Measurements from ENCODE around the gene SYDE1. TPM values are rescaled to one million over a fixed set of nuclear protein-coding genes. Genes with fewer than 3 reads are reported as not detected.

Gene SYDE1
- total and polyA plus RNA-seq, 4 experiments from 2014 or later = not detected

DNA sequence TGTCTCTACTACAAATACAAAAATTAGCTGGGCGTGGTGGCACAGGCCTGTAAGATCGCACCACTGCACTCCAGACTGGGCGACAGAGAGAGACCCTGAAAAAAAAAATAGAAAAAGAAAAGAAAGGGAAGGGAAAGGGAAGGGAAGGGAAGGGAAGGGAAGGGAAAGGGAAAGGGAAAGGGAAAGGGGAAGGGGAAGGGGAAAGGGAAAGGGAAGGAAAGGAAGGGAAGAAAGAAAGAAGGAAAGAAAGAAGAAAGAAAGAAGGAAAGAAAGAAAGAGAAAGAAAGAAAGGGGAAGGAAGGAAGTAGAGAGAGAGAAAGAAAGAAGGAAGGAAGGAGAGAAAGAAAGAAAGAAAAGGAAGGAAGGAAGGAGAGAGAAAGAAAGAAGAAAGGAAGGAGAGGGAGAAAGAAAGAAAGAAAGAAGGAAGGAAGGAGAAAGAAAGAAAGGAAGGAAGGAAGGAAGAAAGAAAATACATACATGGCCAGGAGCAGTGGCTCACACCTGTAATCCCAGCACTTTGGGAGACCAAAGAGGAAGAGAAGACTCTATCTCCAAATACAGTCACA, 8.1 kb upstream of the SYDE1 start:
- Mint-ChIP-seq H3K9me3 (peaks cover under 1 to 21% (median 14%) of the 10 kb centered on the region in 8 donors), H3K4me1 (no peaks in the 10 kb centered on the region), H3K4me3 (no peak overlapping the region), H3K27ac (peak overlapping the region in 1 of 7 donors; percentile 72), H3K27me3 (peaks cover 6 to 11% of the 10 kb centered on the region in 2 donors), H3K36me3 (peaks cover 1 to 3% of the 10 kb centered on the region in 2 donors)
- Histone ChIP-seq H3K4me3 (ENCODE audit: low read length in 2 of 2) (no peak overlapping the region), H3K27ac (ENCODE audit: low read depth, low read length) (no peak overlapping the region), H3K9me3 (ENCODE audit: control insufficient read depth in 1 of 2, low read length in 2 of 2) (peaks cover 0 to 5% of the 10 kb centered on the region in 2 donors), H3K4me1 (ENCODE audit: insufficient read depth, low read length) (no peaks in the 10 kb centered on the region), H3K36me3 (ENCODE audit: insufficient read depth, low read length) (no peaks in the 10 kb centered on the region), H3K27me3 (ENCODE audit: insufficient read depth, low read length) (no peaks in the 10 kb centered on the region)
- ChIA-PET POLR2A (ENCODE audit: partially characterized antibody) (no interaction called here), CTCF (ENCODE audit: partially characterized antibody) (interaction anchor here (1.0 to 6.6 kb wide), 3 partner anchors 9 to 51 kb away, joined by 3 to 74 read pairs (median 3); no protein-coding TSS in a partner anchor)
- DNase-seq = no peak
- intact Hi-C loops (cut with micrococcal nuclease) = loop anchor here (2.0 kb wide), 1 partner anchor 34 kb away; no protein-coding TSS in a partner anchor

DNA sequence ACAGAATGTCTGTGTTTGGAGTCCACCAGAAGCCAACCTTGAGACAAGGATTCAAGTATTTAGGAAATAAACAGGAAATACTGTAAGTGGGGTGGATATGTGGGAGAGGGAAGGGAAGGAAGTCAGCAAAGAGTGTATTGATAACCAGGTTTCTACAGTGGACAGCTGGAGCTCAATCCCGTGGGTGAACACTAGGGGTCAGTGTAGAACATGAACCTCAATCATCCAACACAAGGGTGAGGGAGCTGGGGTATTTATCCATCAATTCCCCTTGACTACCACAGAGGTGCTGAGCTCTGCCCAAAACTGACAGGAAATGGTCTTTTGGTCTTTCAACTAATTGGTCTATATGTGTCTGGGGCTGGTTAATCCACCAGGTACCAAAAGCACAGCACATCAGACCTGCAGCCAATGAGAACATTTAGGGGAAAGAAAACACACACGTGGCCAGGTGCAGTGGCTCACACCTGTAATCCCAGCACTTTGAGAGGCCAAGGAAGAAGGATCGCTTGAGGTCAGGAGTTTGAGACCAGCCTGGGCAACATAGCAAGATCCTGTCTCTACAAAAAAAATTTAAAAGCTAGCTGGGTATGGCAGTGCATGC, 5.6 kb upstream of the SYDE1 start:
- CTCF ChIA-PET (ENCODE audit: partially characterized antibody) = interaction anchor here (0.6 to 6.6 kb wide), 15 partner anchors 9 to 454 kb away, joined by 3 to 74 read pairs (median 3); no protein-coding TSS in a partner anchor
- POLR2A ChIA-PET (ENCODE audit: partially characterized antibody) = no interaction called here

DNA sequence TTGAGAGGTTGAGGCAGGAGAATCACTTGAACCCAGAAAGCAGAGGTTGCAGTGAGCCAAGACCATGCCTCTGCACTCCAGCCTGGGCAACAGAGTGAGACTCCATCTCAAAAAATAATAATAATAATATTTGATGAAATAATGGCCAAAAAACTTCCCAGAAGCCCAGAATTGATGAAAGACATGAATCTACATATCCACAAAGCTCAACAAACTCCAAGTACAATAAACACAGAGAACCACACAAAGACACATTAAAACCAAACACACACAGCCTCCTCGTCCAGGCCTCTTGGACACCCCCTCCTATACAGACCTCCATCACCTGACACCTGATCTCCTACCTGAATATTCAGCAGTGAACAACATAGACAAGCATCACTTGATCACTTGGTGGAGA, 3.2 kb upstream of the SYDE1 start:
- Histone ChIP-seq H3K27me3 (ENCODE audit: insufficient read depth, low read length) (peaks cover 5% of the 10 kb centered on the region), H3K36me3 (ENCODE audit: insufficient read depth, low read length) (no peaks in the 10 kb centered on the region), H3K4me3 (ENCODE audit: low read length in 2 of 2) (no peak overlapping the region), H3K4me1 (ENCODE audit: insufficient read depth, low read length) (peaks cover 6% of the 10 kb centered on the region), H3K27ac (ENCODE audit: low read depth, low read length) (no peak overlapping the region), H3K9me3 (ENCODE audit: control insufficient read depth in 1 of 2, low read length in 2 of 2) (peaks cover 0 to 5% of the 10 kb centered on the region in 2 donors)
- H3K4me3 Mint-ChIP-seq = no peak overlapping the region
- peaks cover 8 to 12% of the 10 kb centered on the region in 2 donors for H3K36me3 Mint-ChIP-seq
- peaks cover 3 to 12% (median 8%) of the 10 kb centered on the region in 4 donors for H3K4me1 Mint-ChIP-seq
- intact Hi-C loops (cut with micrococcal nuclease) = no loop called here
- peaks cover 5 to 32% (median 22%) of the 10 kb centered on the region in 8 donors for H3K9me3 Mint-ChIP-seq
- POLR2A ChIA-PET (ENCODE audit: partially characterized antibody) = no interaction called here
- peaks cover 15 to 25% of the 10 kb centered on the region in 2 donors for H3K27me3 Mint-ChIP-seq
- DNase-seq = no peak
- CTCF ChIA-PET (ENCODE audit: partially characterized antibody) = interaction anchor here (6.6 kb wide), 1 partner anchor 47 kb away, joined by 74 read pairs; no protein-coding TSS in a partner anchor
- no peak overlapping the region for H3K27ac Mint-ChIP-seq

More for the DNA sequence above, 5.6 kb upstream of the SYDE1 start:
- no peaks in the 10 kb centered on the region for H3K4me1 ChIP-seq (ENCODE audit: insufficient read depth, low read length)
- H3K27ac ChIP-seq (ENCODE audit: low read depth, low read length) = no peak overlapping the region
- no peaks in the 10 kb centered on the region for H3K36me3 ChIP-seq (ENCODE audit: insufficient read depth, low read length)
- Mint-ChIP-seq H3K36me3 (peaks cover 8 to 12% of the 10 kb centered on the region in 2 donors), H3K4me3 (peak overlapping the region in 1 of 8 donors; percentile 15), H3K27me3 (peaks cover 14 to 20% of the 10 kb centered on the region in 2 donors), H3K9me3 (peaks cover 5 to 32% (median 22%) of the 10 kb centered on the region in 8 donors), H3K27ac (no peak overlapping the region), H3K4me1 (peaks cover under 1 to 7% (median 2%) of the 10 kb centered on the region in 4 donors)
- intact Hi-C loops (cut with micrococcal nuclease) = loop anchor here (1.0 kb wide), 1 partner anchor 49 kb away; no protein-coding TSS in a partner anchor
- H3K4me3 ChIP-seq (ENCODE audit: low read length in 2 of 2) = no peak overlapping the region
- DNase-seq = peak in 4 of 5 donors; percentile 35 to 44 (median 40)
- peaks cover 0 to 5% of the 10 kb centered on the region in 2 donors for H3K9me3 ChIP-seq (ENCODE audit: control insufficient read depth in 1 of 2, low read length in 2 of 2)
- H3K27me3 ChIP-seq (ENCODE audit: insufficient read depth, low read length) = no peaks in the 10 kb centered on the region

- Mint-ChIP-seq H3K27ac (no peak overlapping the region), H3K36me3 (peaks cover 8 to 12% of the 10 kb centered on the region in 2 donors), H3K27me3 (peaks cover 15 to 25% of the 10 kb centered on the region in 2 donors), H3K4me3 (no peak overlapping the region), H3K4me1 (peaks cover 3 to 12% (median 8%) of the 10 kb centered on the region in 4 donors), H3K9me3 (peaks cover 5 to 32% (median 22%) of the 10 kb centered on the region in 8 donors)
- DNase-seq = no peak
- Histone ChIP-seq H3K36me3 (ENCODE audit: insufficient read depth, low read length) (no peaks in the 10 kb centered on the region), H3K4me1 (ENCODE audit: insufficient read depth, low read length) (peaks cover 6% of the 10 kb centered on the region), H3K9me3 (ENCODE audit: control insufficient read depth in 1 of 2, low read length in 2 of 2) (peaks cover 0 to 5% of the 10 kb centered on the region in 2 donors), H3K27me3 (ENCODE audit: insufficient read depth, low read length) (peaks cover 5% of the 10 kb centered on the region), H3K4me3 (ENCODE audit: low read length in 2 of 2) (no peak overlapping the region), H3K27ac (ENCODE audit: low read depth, low read length) (no peak overlapping the region)
- CTCF ChIA-PET (ENCODE audit: partially characterized antibody) = interaction anchor here (1.9 kb wide), 1 partner anchor 46 kb away, joined by 6 read pairs; no protein-coding TSS in a partner anchor
- intact Hi-C loops (cut with micrococcal nuclease) = no loop called here
- POLR2A ChIA-PET (ENCODE audit: partially characterized antibody) = no interaction called here
Observed at GRCh38 chr19:15104411-15104810, 2.8 kb upstream of the SYDE1 start.

- ChIA-PET CTCF (ENCODE audit: partially characterized antibody) (interaction anchor here (1.0 to 1.9 kb wide), 2 partner anchors 45 to 50 kb away, joined by 3 to 6 read pairs; no protein-coding TSS in a partner anchor), POLR2A (ENCODE audit: partially characterized antibody) (no interaction called here)
- intact Hi-C loops (cut with micrococcal nuclease) = no loop called here
- Mint-ChIP-seq H3K4me3 (no peak overlapping the region), H3K27me3 (peaks cover 15 to 25% of the 10 kb centered on the region in 2 donors), H3K9me3 (peaks cover 5 to 32% (median 22%) of the 10 kb centered on the region in 8 donors), H3K27ac (no peak overlapping the region), H3K36me3 (peaks cover 8 to 12% of the 10 kb centered on the region in 2 donors), H3K4me1 (peaks cover 3 to 12% (median 8%) of the 10 kb centered on the region in 4 donors)
- peaks cover 6% of the 10 kb centered on the region for H3K4me1 ChIP-seq (ENCODE audit: insufficient read depth, low read length)
- H3K36me3 ChIP-seq (ENCODE audit: insufficient read depth, low read length) = no peaks in the 10 kb centered on the region
- peaks cover 0 to 5% of the 10 kb centered on the region in 2 donors for H3K9me3 ChIP-seq (ENCODE audit: control insufficient read depth in 1 of 2, low read length in 2 of 2)
- no peak for DNase-seq
- no peak overlapping the region for H3K27ac ChIP-seq (ENCODE audit: low read depth, low read length)
- H3K4me3 ChIP-seq (ENCODE audit: low read length in 2 of 2) = no peak overlapping the region
- peaks cover 5% of the 10 kb centered on the region for H3K27me3 ChIP-seq (ENCODE audit: insufficient read depth, low read length)
Observed at GRCh38 chr19:15105044-15105443, 2.2 kb upstream of the SYDE1 start.

GRCh38 chr19:15108145-15108844, 1.1 kb downstream of the SYDE1 start:
- intact Hi-C loops (cut with micrococcal nuclease) = no loop called here
- Histone ChIP-seq H3K27me3 (ENCODE audit: insufficient read depth, low read length) (peaks cover 5% of the 10 kb centered on the region), H3K27ac (ENCODE audit: low read depth, low read length) (no peak overlapping the region), H3K4me3 (ENCODE audit: low read length in 2 of 2) (no peak overlapping the region), H3K9me3 (ENCODE audit: control insufficient read depth in 1 of 2, low read length in 2 of 2) (peaks cover 0 to 5% of the 10 kb centered on the region in 2 donors), H3K36me3 (ENCODE audit: insufficient read depth, low read length) (no peaks in the 10 kb centered on the region), H3K4me1 (ENCODE audit: insufficient read depth, low read length) (peaks cover 6% of the 10 kb centered on the region)
- peaks cover 6 to 12% of the 10 kb centered on the region in 2 donors for H3K36me3 Mint-ChIP-seq
- H3K9me3 Mint-ChIP-seq = peaks cover 5 to 21% (median 15%) of the 10 kb centered on the region in 8 donors
- H3K4me1 Mint-ChIP-seq = peaks cover 3 to 12% (median 8%) of the 10 kb centered on the region in 4 donors
- ChIA-PET CTCF (ENCODE audit: partially characterized antibody) (no interaction called here), POLR2A (ENCODE audit: partially characterized antibody) (no interaction called here)
- peaks cover 12 to 21% of the 10 kb centered on the region in 2 donors for H3K27me3 Mint-ChIP-seq
- H3K4me3 Mint-ChIP-seq = peak overlapping the region in 3 of 8 donors; percentile 15 to 43 (median 40)
- no peak for DNase-seq
- no peak overlapping the region for H3K27ac Mint-ChIP-seq

Measured in CD4-positive, alpha-beta memory T cell (primary cell).